NCI-H146 (cell line): ENCODE data around the gene GALNTL6.

Experiments used
- DNase-seq: peaks from one replicate; lab custom pipeline; 2025; lab: John Stamatoyannopoulos, UW

The GALNTL6 gene

DNA sequence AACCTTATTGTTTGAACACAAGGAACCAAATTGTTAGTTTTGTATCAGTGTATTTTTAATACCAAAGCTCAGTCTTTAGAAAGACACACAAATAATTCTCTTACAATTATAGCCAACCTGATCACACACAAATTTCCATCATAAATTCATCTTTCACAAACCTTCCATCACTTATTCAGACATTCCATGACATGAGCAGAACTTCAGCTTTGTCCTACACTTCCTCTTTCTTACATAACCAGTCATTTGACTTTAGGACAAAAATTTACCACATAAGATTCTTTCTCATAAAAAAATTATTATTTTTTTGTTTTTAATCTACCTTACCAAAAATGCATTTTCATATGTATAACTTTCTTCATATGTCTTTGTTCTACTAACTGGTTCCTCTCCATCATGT is 312.2 kb downstream of the GALNTL6 start:
- no peak for DNase-seq

DNA sequence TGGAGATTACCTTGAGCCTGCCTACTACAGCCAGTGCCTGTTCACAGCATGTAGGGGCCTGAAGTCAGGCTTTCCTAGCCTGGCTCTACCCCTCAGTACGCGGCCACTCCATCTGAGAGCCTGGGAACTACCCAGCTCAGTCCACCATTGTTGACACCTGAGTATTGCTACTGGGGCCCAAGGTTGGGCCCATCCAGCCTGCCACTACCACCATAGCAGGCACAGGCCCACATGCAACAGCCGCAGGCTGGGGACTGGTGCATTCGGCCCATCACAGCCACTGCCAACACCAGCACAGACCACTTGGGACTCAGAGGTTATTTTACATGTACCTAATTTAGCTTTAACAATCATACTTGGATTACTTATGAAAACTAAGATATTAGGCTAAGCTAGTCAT is 314.0 kb downstream of the GALNTL6 start:
- DNase-seq, result no peak

DNA sequence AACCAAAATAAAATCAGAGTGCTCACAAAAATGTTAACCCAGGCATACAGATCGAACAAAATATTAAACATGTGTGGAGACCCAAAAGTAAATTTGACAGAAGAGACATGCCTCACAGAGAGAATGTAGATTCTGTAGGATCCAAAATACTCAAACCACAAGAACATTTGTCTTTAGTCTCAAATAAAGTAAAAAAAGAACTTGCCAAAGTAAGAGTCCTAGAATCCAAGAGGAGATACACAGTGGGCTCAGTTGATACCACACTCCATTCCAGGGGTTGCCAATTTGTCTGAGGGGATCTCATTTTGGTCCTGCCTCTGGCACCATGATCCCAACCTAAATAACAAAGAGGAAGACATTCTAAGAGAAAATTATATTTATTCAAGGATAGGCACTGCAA is 316.4 kb downstream of the GALNTL6 start:
- no peak for DNase-seq

DNA sequence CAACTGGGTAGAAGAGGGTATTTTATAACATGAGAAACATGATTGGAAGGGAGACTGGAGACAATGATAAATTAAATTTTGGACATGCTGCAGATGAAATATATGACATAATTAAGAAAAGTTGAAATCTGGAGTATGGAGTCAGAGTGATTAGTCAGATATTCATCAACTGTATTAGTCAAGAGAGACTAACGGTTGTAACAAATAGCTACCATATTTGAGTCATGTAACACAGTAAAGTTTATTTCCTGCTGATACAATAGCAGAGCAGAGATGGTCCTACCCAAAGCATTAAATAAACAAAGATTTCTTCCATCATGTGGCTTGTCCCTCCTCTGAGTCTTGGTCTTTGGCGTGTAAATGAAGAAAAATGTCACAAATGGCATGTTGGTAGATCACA is 321.3 kb downstream of the GALNTL6 start:
- no peak for DNase-seq

DNA sequence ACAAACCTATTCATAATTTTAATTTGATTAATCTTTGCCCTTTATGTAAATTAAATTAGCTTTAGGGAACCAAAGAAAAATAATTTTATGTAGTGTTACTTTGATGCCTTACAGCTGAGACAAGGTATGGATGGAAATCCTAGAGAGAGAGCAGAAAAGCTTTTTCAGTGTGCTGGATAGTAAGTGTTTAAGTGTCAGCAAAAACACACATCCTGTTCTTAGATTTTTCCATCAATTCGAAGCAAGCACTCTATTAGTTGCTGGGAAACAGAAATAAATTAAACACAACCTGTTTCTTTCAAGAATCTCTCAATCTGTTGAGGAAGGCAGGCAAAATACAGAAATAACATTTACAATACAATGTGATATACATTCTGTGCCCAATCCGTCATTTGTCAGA is 327.8 kb downstream of the GALNTL6 start:
- DNase-seq, result no peak

DNA sequence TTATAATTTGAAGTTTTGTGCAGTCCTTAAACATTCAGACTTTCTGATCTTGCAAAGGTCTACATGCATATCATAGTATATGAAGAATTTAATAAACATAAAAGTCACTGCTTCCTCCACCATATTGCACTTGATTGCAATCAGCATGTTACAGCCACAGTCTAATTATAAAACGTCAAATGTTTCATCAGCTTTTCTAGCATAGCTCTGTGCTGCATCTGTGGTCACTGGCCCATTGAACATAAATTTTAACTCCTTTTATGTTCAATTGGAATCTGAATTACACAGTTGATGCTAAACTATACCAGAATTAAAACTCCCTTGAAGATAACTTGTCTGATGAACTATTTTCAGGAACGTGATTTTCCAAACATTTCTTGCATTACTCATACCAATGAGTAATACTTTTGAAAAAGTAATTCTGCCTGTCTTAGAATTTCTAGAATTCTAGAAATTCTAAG is 329.1 kb downstream of the GALNTL6 start:
- no peak for DNase-seq

DNA sequence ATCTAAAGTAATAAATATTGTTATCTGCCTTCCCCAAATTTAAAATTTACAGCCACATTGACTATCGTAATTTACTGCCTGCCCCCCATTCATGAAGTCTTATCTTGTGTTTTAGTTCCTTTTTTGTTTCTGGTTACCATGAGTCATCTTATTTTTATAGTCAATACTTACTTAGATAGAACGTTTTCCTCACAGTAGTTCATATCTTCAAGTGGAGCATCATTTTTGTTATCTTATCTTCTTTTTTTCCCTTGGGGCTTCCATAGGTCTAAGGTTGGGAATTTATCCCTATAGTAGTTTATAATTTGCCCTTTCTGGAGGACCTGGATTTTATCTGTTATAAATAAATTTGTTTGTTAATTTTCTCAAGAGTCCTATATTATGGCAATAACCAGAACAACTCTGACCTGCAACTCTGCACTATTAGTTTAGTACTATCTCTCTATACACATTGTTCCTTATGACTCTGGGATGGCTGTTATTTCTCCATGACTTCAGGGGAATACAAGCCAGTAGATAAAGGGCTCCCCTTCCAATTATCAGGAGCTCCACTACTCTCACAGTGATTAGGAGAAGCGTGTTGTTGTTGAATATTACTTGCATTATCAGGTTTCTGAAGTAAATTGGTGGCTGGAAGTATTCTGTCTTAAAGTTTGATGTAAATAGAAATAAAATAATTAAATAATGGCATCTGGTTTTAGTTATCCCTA is 330.6 kb downstream of the GALNTL6 start:
- no peak for DNase-seq

DNA sequence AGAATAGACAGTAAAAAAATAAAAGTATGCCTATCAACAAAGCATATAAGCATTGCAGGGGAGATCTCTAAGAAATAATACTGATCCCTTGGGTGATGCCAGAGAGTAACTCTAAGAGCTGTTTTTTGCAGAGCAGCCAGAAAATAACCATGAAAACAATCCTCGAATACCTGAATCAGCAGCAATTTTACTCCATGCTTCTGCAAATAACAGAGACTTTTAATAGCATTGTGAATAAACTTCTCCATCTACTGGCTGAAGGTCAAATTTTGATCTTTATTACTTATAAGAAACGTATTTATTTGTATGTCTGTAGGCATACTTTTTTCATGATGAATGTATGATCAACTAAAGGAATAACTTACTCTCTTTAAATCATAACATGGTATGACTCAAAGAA is 334.5 kb downstream of the GALNTL6 start:
- peak; percentile 46 for DNase-seq

DNA sequence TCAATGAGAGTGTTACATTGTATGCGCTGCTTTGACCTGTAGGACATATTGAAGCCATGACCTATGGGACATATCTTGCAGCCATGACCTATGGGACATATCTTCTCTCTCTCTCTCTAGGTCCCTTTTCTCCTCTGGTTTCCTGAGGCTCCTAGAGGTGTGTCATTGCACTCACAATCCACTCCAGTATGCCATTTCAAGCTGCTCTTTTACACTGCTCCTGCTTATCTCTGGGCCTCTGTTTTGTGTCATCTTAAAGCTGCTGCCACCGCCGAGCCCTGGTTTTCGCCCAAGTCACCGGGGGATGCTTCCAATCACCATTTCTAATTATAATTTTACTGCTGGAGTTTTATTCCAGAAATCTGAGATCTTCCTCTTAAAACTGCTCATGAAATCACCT is 336.1 kb downstream of the GALNTL6 start:
- DNase-seq, result no peak

DNA sequence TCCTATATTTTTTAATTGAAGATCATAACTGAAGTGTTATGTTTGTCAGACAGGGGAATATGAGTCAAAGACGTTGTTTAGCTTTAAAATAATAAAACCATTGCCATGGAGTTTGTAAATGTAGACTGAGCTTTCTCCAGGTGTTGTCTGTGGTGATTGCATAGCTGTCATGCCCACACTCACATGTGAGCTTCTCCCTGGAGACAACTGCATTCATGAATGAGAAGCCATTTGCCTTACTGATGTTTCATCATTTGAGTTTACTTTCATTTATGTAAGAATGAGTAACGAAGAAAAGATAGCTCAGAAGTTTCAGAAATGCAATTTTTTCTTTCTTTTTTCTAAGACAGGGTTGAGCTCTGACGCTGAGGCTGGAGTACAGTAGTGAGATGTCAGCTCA is 339.1 kb downstream of the GALNTL6 start:
- DNase-seq, result no peak

DNA sequence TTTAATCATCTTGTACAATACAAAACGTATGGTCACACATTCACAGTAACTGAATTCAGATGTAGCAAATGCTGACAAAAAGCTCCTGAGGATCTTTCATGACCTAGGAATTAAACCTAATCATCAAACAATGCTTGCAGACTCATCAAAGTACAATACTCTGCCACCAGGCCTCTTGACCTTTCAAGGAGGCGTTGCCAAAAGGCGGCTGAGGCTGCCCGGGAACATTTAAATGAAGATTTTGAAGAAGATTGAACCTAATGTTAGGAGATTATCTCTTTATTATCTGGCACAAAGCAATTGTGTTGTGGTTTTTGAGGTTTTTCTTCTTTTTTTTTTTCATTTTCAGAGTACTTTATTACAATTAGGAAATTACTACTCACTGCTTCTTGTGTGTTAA is 340.5 kb downstream of the GALNTL6 start:
- DNase-seq, result no peak

DNA sequence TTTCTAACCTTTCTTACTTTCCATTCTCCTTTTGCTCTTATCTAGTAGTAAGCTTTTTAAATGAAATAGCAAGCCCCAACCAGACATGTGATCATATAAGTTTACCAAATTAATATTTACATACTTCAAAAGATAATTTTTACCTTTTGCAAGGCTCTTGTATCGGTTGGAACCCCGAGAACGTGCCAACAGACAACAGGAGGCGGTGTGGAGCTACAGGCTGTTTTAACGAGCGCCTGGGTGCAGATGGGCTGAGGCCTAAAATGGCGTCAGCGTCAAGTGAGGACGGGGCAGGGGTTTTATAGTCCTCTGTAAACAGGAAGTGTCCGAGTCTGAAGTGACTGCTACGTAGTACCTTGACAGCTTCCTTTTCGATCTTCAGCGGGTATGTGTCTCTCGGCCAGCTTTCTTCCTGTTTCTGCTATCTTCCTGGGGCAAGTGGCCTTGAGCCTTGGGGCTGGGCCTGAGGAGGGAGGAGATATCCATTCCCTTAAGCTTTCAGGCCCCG is 342.7 kb downstream of the GALNTL6 start:
- DNase-seq, result no peak

DNA sequence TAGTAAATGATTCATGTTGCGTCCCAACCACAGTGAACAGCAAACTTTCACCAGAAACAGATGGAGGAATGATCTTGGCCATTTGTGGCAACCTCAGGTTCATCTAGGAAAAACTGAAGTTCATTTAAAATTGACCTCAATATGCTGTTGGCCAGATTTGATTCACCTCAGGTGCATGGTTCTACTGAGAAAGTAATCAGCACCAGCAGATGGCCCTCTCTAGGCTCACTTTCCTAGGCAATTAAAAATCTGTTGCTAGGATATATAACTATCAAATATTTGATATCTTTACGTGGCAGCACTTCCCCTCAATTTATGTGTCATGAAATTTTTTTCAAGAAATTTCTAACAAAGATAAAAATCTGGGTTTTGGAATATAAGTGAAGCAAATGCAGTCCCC is 344.7 kb downstream of the GALNTL6 start:
- no peak for DNase-seq

DNA sequence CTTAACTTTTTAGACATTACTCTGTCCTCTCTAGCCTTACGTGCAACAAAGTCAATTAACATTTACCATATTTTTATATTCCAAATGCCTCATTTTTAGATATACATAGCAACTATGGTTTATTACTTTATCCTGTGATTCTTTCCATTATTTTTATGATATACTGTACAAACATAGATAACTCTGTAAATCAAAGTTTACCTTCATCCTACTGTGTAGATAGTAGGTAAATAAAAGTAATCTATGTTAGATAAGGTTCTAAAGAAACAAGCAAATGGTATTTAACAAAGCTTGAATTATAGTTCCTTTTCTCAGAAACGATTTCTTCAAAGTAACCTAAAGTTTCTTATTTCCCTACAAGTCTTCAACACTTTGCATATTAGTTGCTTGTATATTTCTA is 350.0 kb downstream of the GALNTL6 start:
- DNase-seq, result no peak

DNA sequence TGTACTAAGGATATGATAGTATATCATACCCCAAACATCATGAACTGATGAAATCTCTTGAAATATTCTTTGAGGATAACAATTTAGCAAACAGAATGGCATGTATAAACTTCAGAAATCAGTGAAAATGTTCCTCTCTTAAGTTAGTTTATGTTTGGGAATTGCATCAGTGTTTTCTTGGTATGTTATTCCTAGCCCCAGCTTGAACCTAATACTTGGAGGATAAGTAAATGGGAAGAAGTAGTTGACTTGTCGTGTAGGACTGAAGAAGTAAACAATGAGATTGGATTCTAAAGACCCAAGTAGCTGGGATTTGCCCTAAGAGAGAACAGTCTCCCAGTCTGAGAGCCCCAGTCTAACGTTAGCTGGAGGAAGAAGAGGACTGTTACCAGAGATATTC is 355.7 kb downstream of the GALNTL6 start:
- no peak for DNase-seq

DNA sequence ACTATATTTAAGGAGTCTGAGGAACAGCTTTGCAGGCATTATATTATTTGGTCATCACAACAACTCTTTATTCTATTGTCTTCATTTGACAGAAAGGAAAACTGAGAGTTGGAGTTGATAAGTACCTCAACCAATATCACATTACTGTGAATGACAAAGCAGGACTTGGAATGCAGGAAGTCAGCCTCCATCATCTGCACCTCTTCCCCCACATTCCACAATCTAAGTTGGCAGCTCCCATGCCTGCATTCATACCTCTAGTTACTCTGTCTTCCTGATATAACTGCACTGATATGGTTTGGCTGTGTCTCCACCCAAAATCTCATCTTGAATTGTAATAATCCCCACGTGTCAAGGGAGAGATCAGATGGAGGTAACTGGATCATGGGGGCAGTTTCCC is 356.7 kb downstream of the GALNTL6 start:
- DNase-seq, result no peak

DNA sequence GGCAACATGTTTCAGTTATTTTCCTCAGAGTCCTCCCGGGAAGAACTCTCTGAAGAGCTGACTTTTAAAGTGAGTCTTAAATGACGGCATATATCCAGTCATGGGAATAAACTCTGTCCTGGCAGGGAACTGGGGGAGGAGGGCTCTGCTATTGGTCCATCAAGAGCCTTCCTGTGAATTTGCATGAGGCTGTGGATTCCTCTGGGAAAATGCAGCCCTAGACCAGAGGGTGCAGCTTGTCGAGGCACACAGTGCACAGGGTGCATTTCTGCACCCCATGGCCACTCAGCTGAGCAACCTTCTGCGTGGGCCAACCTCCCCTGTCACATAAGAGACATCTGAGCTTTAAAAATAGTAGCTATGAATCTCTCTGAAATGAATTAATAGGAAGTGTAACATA is 360.0 kb downstream of the GALNTL6 start:
- DNase-seq, result no peak

DNA sequence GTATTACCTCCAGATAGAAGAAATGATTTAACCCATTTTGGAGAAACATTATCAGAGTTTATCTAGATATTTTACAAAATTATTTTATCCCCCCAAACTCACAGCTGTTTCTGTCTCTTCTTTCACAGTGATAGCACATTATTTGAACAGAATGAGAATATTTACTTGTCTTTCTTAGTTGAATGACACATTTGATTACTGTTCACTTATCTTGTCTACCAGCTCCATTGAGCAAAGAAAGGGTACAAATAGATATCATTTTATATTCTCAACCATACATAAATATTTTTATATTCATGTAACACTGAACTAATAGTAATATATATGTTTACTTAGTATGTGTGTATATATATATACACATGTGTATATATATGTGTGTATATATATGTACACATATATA is 364.2 kb downstream of the GALNTL6 start:
- DNase-seq, result no peak

DNA sequence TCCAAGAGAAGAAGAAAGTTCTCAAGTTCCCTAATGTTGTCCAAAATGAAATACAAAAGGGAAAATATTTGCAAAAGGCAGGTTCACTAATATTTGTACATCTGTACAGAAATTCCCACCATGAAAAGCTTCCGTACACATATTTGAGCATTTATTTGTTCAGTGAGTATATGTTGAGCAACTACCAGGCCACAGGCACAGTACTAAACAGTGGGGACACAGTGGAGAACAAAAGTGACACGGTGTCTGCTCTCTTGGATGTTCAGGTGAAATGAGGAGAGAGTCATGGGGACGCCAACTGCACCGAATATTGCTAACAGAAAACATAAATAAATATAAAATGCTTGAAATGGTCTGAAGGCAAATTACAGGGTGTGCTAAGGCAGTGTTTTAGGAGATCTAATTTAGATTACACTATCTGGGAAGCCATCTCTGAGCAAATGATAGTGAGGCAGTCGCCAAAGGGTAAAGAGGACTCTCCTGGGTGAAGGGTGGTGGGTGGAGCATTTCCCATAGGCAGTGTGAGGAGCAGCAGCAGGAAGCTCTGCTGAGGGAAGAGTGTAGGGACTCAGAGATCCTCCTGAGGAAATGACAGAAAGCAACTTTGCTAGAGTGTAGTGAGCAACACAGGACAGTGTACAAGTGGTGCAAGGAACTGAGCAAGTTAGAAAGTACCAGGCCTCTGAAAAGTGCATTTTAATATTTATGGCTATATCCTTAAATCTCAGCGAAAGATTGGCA is 375.2 kb downstream of the GALNTL6 start:
- DNase-seq, result peak; percentile 76

DNA sequence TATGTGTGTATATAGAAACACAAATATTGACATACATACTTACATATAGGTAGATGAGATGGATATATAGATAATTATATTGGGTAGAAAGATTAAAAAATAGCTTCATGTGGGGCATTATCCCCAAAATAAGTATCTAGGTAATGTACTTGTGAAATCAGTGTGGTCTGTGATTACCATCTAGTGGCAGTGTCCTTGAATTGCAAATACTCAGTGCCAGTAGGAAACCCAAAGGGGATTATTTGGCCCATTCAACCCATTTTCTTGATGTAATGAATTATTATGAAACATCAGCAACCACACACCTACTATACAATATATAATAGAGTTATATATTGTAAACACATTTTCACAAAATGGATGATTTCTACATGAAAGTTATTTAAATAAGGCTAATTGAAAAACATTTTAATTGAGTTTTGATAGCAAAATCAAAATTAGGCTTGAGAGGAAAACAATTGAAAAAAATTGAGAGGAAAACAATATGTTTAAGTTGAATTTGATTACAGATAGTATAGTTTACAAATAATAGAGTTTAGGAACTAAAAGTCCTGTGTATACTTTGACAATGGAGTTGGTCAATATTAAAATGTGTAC is 389.4 kb downstream of the GALNTL6 start:
- DNase-seq, result peak; percentile 41

DNA sequence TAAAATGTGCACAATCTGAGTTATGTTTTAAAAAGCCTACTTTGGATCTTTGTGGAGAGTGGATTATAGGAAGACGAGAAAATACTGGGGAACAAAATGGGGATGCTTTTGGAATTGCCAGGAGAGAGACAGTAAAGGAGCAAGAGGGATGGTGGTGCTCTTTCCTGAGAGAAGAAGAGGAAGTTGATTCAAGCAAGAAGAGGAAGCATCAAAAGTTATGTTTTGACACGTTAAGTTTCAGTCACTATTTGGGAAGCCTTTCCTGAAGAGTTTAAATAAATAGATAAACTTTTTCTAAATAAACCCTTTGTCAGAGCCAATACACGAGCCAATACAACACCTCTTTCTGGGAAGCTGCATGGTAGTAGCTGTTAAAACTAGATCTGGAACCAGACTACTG is 394.1 kb downstream of the GALNTL6 start:
- no peak for DNase-seq

DNA sequence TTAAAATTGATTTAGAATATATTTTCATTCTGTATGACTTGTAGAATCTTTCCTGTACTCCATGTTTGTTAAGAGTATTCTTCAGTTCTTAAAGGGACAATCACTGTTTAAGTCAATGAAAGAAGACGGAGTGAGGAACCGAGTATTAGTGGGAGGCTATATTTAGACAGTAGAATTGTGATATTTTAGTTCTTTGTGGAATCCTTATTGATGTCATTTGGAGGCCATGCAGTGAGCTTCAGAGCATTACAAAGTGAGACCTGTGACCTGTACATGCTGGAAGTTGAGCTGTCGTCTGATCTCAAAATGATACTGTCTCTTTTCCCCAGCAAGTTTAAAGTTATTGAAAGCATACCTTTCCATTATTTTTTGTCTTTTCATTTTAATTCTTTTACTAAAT is 394.7 kb downstream of the GALNTL6 start:
- no peak for DNase-seq

DNA sequence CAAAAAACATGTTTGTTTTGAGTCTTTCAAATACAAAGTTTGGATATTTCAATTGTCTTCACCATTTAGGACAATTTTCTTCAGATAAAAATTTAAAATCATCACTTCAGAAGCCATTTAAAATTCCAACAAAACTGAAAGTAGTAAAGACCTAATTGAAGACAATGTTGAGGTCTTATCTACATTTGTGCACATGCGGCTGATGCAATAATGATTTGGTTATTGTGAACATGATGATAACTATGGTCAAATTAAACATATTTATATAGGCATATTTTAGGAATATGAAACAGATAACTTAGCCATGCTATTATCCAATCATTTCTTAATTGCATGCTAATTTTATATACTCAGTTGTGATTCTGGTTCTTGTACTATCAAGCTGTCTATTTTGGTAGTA is 407.5 kb downstream of the GALNTL6 start:
- no peak for DNase-seq
